ENCODE results near the gene RRP15.

DNA sequence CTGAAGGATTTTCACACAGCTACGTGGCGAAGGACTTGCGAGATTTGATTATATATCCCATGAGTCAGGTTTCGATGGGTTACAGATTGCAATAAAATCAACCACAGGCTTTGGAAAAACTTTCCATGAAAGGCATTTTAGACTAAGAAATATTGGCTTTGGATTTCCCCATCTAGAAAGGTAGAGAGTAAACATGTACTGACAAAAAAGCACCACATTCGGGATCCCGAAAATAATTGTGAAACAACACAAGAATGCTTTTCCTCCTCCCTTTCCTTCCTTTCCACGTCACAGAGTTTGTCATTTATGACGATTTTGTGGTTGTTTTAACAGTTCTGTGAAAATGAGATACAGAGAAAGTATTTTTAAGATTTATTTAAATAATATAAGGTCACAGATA lies 98.6 kb downstream of the RRP15 start:
- TF ChIP-seq, protein P1, sequence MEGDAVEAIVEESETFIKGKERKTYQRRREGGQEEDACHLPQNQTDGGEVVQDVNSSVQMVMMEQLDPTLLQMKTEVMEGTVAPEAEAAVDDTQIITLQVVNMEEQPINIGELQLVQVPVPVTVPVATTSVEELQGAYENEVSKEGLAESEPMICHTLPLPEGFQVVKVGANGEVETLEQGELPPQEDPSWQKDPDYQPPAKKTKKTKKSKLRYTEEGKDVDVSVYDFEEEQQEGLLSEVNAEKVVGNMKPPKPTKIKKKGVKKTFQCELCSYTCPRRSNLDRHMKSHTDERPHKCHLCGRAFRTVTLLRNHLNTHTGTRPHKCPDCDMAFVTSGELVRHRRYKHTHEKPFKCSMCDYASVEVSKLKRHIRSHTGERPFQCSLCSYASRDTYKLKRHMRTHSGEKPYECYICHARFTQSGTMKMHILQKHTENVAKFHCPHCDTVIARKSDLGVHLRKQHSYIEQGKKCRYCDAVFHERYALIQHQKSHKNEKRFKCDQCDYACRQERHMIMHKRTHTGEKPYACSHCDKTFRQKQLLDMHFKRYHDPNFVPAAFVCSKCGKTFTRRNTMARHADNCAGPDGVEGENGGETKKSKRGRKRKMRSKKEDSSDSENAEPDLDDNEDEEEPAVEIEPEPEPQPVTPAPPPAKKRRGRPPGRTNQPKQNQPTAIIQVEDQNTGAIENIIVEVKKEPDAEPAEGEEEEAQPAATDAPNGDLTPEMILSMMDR (IDR thresholded peaks at IDR 0.05): no peak
- no peak for TF ChIP-seq POLR2A (IDR thresholded peaks at IDR 0.05)

All from vagina (tissue), 2 donors.